ENCODE measurements around the gene AGBL1.

- no peak for TF ChIP-seq CTCF (conservative IDR thresholded peaks at IDR 0.05; ENCODE audit: low read depth, low read length)
- no peak for TF ChIP-seq EZH2 (IDR thresholded peaks at IDR 0.05; ENCODE audit: borderline replicate concordance, low read depth, low read length, poor library complexity, severe bottlenecking)
These were observed 516.1 kb downstream of the AGBL1 start for GRCh38 chr15:86595741-86596140.
